ENCODE data around the gene TNNI3K. TPM values are rescaled to one million over a fixed set of nuclear protein-coding genes. Genes with fewer than 3 reads are reported as not detected.

TNNI3K gene
- total RNA-seq, 2 experiments from 2014 or later, result not detected

- Mint-ChIP-seq H3K4me1 (no peaks in the 10 kb centered on the region), H3K4me3 (no peak overlapping the region), H3K27me3 (no peaks in the 10 kb centered on the region), H3K36me3 (no peaks in the 10 kb centered on the region), H3K27ac (no peak overlapping the region), H3K9me3 (no peaks in the 10 kb centered on the region)
- DNase-seq, result no peak
Observed at GRCh38 chr1:74340656-74341055, 105.5 kb downstream of the TNNI3K start.

- no peaks in the 10 kb centered on the region for H3K9me3 Mint-ChIP-seq
- no peaks in the 10 kb centered on the region for H3K36me3 Mint-ChIP-seq
- no peak overlapping the region for H3K27ac Mint-ChIP-seq
- no peaks in the 10 kb centered on the region for H3K4me1 Mint-ChIP-seq
- DNase-seq, result no peak
- no peaks in the 10 kb centered on the region for H3K27me3 Mint-ChIP-seq
- no peak overlapping the region for H3K4me3 Mint-ChIP-seq
Observed at GRCh38 chr1:74341702-74342339, 106.6 kb downstream of the TNNI3K start.

- no peak overlapping the region for H3K4me3 Mint-ChIP-seq
- H3K27me3 Mint-ChIP-seq, result no peaks in the 10 kb centered on the region
- H3K4me1 Mint-ChIP-seq, result no peaks in the 10 kb centered on the region
- no peak overlapping the region for H3K27ac Mint-ChIP-seq
- no peaks in the 10 kb centered on the region for H3K36me3 Mint-ChIP-seq
- peaks cover under 1% of the 10 kb centered on the region for H3K9me3 Mint-ChIP-seq
- DNase-seq, result no peak
Observed at GRCh38 chr1:74343216-74343615, 108.0 kb downstream of the TNNI3K start.

GRCh38 chr1:74344387-74344786, 109.2 kb downstream of the TNNI3K start:
- Mint-ChIP-seq H3K9me3 (peaks cover 3% of the 10 kb centered on the region), H3K27ac (no peak overlapping the region), H3K27me3 (no peaks in the 10 kb centered on the region), H3K36me3 (no peaks in the 10 kb centered on the region), H3K4me3 (no peak overlapping the region), H3K4me1 (no peaks in the 10 kb centered on the region)
- DNase-seq, result no peak

- Mint-ChIP-seq H3K9me3 (peaks cover 1% of the 10 kb centered on the region), H3K4me3 (no peak overlapping the region), H3K4me1 (no peaks in the 10 kb centered on the region), H3K27ac (no peak overlapping the region), H3K36me3 (no peaks in the 10 kb centered on the region), H3K27me3 (no peaks in the 10 kb centered on the region)
- DNase-seq, result no peak
Observed at GRCh38 chr1:74356493-74356892, 121.3 kb downstream of the TNNI3K start.

- Mint-ChIP-seq H3K4me3 (no peak overlapping the region), H3K9me3 (no peaks in the 10 kb centered on the region), H3K36me3 (no peaks in the 10 kb centered on the region), H3K27ac (no peak overlapping the region), H3K27me3 (no peaks in the 10 kb centered on the region), H3K4me1 (no peaks in the 10 kb centered on the region)
- DNase-seq, result no peak
Observed at GRCh38 chr1:74357150-74357549, 122.0 kb downstream of the TNNI3K start.

GRCh38 chr1:74357756-74358155, 122.6 kb downstream of the TNNI3K start:
- Mint-ChIP-seq H3K9me3 (no peaks in the 10 kb centered on the region), H3K4me1 (no peaks in the 10 kb centered on the region), H3K27me3 (no peaks in the 10 kb centered on the region), H3K36me3 (no peaks in the 10 kb centered on the region), H3K4me3 (no peak overlapping the region), H3K27ac (no peak overlapping the region)
- no peak for DNase-seq

GRCh38 chr1:74362691-74363090, 127.5 kb downstream of the TNNI3K start:
- Mint-ChIP-seq H3K27ac (no peak overlapping the region), H3K4me3 (no peak overlapping the region), H3K36me3 (no peaks in the 10 kb centered on the region), H3K9me3 (no peaks in the 10 kb centered on the region), H3K4me1 (no peaks in the 10 kb centered on the region), H3K27me3 (no peaks in the 10 kb centered on the region)
- DNase-seq, result no peak

GRCh38 chr1:74363220-74363619, 128.0 kb downstream of the TNNI3K start:
- Mint-ChIP-seq H3K9me3 (no peaks in the 10 kb centered on the region), H3K27me3 (no peaks in the 10 kb centered on the region), H3K4me3 (no peak overlapping the region), H3K27ac (no peak overlapping the region), H3K36me3 (no peaks in the 10 kb centered on the region), H3K4me1 (no peaks in the 10 kb centered on the region)
- no peak for DNase-seq

GRCh38 chr1:74367175-74367813, 132.1 kb downstream of the TNNI3K start:
- Mint-ChIP-seq H3K36me3 (no peaks in the 10 kb centered on the region), H3K9me3 (no peaks in the 10 kb centered on the region), H3K27me3 (no peaks in the 10 kb centered on the region), H3K4me1 (no peaks in the 10 kb centered on the region), H3K27ac (no peak overlapping the region), H3K4me3 (no peak overlapping the region)
- no peak for DNase-seq

- no peaks in the 10 kb centered on the region for H3K36me3 Mint-ChIP-seq
- H3K27ac Mint-ChIP-seq, result no peak overlapping the region
- no peak overlapping the region for H3K4me3 Mint-ChIP-seq
- no peaks in the 10 kb centered on the region for H3K4me1 Mint-ChIP-seq
- H3K9me3 Mint-ChIP-seq, result no peaks in the 10 kb centered on the region
- no peaks in the 10 kb centered on the region for H3K27me3 Mint-ChIP-seq
- DNase-seq, result no peak
Observed at GRCh38 chr1:74368335-74368734, 133.1 kb downstream of the TNNI3K start.

GRCh38 chr1:74375376-74375775, 140.2 kb downstream of the TNNI3K start:
- Mint-ChIP-seq H3K27ac (no peak overlapping the region), H3K36me3 (no peaks in the 10 kb centered on the region), H3K4me3 (no peak overlapping the region), H3K9me3 (no peaks in the 10 kb centered on the region), H3K4me1 (no peaks in the 10 kb centered on the region), H3K27me3 (no peaks in the 10 kb centered on the region)
- no peak for DNase-seq

GRCh38 chr1:74380252-74380651, 145.1 kb downstream of the TNNI3K start:
- no peak overlapping the region for H3K4me3 Mint-ChIP-seq
- H3K27me3 Mint-ChIP-seq, result no peaks in the 10 kb centered on the region
- no peak for DNase-seq
- H3K36me3 Mint-ChIP-seq, result no peaks in the 10 kb centered on the region
- no peaks in the 10 kb centered on the region for H3K4me1 Mint-ChIP-seq
- H3K9me3 Mint-ChIP-seq, result no peaks in the 10 kb centered on the region
- no peak overlapping the region for H3K27ac Mint-ChIP-seq

- H3K27ac Mint-ChIP-seq, result no peak overlapping the region
- no peak for DNase-seq
- H3K9me3 Mint-ChIP-seq, result no peaks in the 10 kb centered on the region
- no peak overlapping the region for H3K4me3 Mint-ChIP-seq
- H3K36me3 Mint-ChIP-seq, result no peaks in the 10 kb centered on the region
- H3K27me3 Mint-ChIP-seq, result no peaks in the 10 kb centered on the region
- H3K4me1 Mint-ChIP-seq, result no peaks in the 10 kb centered on the region
Observed at GRCh38 chr1:74388855-74389254, 153.7 kb downstream of the TNNI3K start.

- Mint-ChIP-seq H3K36me3 (no peaks in the 10 kb centered on the region), H3K27me3 (no peaks in the 10 kb centered on the region), H3K4me3 (no peak overlapping the region), H3K4me1 (no peaks in the 10 kb centered on the region), H3K9me3 (no peaks in the 10 kb centered on the region), H3K27ac (no peak overlapping the region)
- DNase-seq, result no peak
Observed at GRCh38 chr1:74392186-74392585, 157.0 kb downstream of the TNNI3K start.

- no peak overlapping the region for H3K4me3 Mint-ChIP-seq
- no peaks in the 10 kb centered on the region for H3K4me1 Mint-ChIP-seq
- no peaks in the 10 kb centered on the region for H3K9me3 Mint-ChIP-seq
- H3K27me3 Mint-ChIP-seq, result no peaks in the 10 kb centered on the region
- DNase-seq, result no peak
- H3K36me3 Mint-ChIP-seq, result no peaks in the 10 kb centered on the region
- no peak overlapping the region for H3K27ac Mint-ChIP-seq
Observed at GRCh38 chr1:74392840-74393239, 157.7 kb downstream of the TNNI3K start.
